Left lobe of liver (tissue), 2 donors: ENCODE measurements around the gene BCAS3. TPM values are rescaled to one million over a fixed set of nuclear protein-coding genes. Genes with fewer than 3 reads are reported as not detected.

ENCODE experiments used
- ATAC-seq: fragments of 200-7000 bp; cut with Tn5 transposase; one replicate; pipeline ENCODE4 v1.9.1; 2020; ENCODE audit warnings: mild to moderate bottlenecking, moderate library complexity
- DNase-seq: peaks from one replicate; pipeline ENCODE4 v3.0.0-alpha.2; 2020; ENCODE audit warnings: low spot score
- total RNA-seq: library from RNA; stranded (reverse); gene quantifications from one replicate; pipeline ENCODE4 v1.2.1, GENCODE V29; 2021
- donor health status: DM: no; HTN: no; CAD: no; lungs with moderate emphysema.
- donor health status: DM: no; HTN: yes; CAD: no.

Gene BCAS3
- total RNA-seq, 1 donor from 2014 or later, result 20.9 TPM

DNA sequence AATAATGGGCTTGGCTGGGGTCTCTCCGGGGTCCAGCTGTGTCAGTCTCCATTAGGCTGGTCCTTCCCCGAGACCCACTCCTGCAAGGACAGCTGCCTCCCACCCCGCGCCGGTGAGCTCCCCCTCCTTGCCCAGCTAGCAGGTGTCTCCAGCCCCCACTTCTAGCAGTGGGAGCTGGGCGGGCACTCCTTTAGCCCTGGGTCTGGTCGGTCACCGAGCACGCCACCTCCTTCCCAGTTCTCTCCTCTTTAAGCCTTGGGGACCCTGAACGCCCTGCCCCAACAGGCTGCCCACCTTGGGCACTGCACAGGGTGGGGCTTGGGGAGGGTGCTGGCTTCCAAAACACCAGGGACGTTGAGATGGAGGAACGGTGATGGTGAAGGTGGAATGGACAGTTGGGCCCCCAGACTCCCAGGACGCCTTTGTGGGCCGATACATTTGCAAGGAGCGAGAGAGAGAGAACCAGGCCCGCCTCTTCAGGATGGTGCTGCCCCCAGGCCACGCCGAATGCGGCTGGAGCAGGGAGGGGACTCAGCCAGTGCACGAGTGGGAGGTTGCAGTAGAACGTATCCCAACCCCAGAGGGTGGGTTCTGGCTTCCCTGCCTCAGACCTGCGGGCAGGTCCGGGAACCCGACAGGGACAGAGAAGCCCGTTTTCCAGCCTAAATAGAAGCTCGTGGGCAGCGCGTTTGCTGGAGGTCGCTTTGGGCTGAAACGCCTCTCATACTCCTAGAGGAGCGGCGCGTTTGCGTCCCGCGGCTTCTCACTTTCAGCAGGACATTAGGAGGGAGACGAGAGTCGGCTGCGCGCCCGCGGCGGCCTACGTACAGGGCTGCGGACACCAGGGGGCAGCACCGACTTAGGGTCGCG is 732.7 kb downstream of the BCAS3 start:
- ATAC-seq (peak; percentile 66), DNase-seq (peak; percentile 75)

GRCh38 chr17:61411011-61411260 is 733.3 kb downstream of the BCAS3 start:
- no peak for ATAC-seq
- DNase-seq, result no peak

DNA sequence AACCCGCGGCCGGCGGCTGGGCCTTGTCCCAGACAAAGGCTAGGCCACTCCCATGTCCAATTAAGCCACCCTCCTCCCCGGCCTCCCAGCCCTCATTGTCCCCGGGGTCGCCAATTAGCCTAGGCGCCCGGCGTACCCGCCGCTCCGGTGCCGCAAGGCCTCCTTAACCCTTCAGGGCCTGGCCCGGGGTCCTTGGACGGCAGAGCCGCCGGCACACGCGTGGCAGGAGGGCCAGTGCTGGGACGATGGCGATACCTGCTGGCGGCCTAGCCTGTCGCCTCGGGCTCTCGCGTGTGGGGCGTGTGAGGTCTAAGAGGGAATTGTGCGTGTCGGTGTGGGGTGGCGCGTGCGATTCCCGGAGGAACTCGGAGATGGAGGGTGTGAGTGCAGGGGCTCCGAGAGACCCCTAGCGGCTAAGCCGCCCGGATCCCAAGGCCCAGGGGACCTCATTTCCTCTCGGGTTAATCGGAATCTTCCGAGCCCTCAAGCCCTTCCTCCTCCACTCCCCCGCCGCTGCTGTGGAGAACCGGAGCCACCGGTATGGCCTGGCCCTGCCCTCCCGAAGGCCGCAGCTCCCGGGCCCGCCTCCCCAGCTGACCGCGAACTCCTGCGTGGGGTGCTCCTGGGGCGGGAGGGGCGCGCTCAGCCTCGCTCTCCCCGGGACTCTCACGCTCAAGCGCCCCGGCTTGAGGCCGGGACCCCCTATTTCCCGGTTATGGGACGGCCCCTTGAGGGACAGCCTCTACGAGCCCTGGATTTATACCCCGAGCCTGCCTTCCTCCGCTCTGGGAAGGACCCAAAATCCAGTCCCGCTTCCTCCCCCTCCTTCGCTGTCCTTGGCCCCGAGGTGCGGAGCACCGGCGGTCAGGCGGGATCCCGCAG is 733.9 kb downstream of the BCAS3 start:
- peak; percentile 39 for ATAC-seq
- peak; percentile 66 for DNase-seq

DNA sequence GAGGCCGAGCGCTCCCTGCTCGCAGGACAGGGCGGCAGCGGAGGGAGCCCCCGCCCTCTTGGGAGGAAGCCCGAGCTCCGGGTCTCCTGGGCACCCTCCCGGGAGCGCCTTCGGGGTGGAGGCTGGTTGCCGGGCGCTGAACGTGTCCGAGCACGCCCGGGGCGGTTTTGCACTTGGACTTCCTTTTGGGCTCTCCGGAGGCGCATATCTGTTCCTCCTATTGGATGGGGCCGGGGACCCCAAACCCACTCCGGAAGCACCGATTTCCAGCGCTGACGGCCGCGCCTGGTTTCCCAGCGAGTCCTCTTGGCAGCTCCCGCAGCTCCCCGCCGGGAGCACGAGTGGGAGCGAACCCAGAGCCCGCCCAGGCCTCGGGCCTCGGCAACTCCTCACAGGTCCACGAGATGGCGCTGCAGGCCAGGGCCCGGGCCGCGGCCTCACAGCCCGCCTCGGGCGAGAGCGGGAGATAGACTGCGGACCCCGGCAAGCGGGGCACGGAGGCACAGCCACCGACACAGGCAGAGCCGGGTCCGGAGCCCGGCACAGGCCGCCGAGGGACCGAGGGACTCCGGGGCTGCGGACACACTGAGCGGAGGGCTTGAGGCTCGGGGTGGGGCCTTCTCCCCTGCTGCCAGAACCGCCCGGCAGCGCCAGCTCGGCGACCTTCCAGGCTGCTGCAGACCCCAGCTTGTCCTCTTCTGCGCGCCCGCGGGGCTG is 734.6 kb downstream of the BCAS3 start:
- DNase-seq (peak; percentile 84), ATAC-seq (peak; percentile 79)

DNA sequence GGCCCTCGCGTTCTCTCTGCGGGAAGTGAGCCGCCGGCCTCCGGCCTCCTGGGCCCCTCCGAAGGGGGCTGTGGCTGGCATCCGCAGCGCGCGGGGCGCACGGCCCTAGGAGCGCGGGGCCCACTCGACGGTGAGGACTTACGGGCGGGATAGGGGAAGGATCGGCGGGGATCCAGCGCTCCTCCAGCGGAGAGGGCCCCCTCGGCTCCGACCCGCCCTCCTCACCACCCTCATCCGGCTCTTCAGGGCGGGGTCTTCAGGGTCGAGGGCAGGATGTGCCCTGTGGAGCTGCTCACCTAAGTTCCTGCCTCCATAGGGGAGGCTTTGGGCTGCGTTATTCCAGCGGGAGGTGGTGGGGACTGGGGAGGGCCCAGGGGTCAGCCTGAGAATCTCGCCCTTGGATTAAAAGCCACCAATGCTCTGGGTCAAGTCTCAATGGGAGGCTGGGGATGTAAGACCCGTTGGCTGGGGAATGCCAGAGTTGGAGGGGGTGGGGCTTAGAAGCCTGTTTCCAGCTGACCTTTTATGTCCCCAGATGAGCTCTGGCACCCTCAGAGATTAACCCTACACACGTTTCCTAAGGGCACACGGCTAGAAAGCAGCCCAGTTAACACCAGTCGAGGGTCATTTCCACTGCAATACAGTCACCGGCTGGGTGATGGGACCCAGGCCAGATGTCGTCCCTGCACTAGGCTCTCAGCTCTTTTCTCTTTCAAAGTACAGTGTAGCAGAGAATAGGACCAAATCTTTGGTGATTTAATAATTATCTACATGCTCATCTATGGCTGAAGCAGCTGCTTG is 735.4 kb downstream of the BCAS3 start:
- ATAC-seq, result no peak
- DNase-seq, result peak; percentile 44

GRCh38 chr17:61413661-61414126 is 736.0 kb downstream of the BCAS3 start:
- DNase-seq (no peak), ATAC-seq (no peak)

DNA sequence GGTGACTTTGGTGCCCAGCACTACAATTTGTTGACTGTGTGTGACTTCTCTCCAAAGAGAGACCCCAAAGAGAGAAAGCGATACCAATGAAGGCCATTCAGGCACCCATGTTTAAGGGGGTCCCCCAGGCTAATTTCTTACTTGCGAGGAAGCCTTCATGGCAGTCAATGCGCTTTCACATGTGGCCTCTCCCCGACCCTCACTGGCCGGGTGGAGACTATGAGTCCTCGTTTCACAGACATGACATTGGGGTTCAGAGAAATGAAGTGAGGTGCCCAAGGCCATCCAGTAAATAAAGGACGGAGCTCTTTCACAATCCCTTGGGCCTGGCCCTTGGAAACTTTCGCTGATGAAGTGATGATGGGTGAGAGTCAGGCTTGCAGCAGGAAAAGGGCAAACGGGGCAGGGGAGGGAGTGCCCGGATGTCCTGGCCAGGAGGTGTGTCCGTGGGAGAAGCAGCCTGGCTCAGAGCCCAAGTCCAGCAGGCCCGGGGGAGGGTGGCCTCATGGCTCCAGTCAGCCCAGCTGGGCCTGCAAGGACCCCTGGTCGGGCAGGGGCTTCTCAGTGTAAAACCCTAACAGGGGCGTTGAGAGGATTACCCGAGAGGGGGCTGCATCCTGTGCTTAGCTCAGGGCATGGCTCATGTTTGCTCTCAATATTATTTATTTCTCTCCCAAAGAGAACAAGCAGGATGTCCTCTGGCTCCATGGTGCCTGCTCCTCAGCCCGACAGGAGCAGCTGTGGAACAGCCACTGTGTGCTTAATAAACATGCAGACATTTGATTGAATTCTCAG is 736.7 kb downstream of the BCAS3 start:
- DNase-seq (peak; percentile 45), ATAC-seq (no peak)

DNA sequence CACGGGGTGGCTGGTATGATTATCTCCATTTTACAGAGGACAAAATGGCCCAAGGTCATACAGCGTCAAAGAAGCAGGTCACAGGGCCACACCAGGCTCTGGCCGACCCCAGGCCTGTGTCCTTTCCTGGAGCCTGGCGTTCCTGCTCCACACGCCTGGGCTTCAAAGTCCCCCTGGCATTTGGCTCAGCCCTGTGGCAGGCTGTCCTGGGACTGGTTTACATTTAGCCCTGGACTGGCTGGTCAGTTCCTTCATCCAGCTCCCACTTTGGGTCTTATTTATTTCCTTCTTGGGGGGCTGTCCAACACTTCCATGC is 737.2 kb downstream of the BCAS3 start:
- ATAC-seq, result no peak
- DNase-seq, result no peak

DNA sequence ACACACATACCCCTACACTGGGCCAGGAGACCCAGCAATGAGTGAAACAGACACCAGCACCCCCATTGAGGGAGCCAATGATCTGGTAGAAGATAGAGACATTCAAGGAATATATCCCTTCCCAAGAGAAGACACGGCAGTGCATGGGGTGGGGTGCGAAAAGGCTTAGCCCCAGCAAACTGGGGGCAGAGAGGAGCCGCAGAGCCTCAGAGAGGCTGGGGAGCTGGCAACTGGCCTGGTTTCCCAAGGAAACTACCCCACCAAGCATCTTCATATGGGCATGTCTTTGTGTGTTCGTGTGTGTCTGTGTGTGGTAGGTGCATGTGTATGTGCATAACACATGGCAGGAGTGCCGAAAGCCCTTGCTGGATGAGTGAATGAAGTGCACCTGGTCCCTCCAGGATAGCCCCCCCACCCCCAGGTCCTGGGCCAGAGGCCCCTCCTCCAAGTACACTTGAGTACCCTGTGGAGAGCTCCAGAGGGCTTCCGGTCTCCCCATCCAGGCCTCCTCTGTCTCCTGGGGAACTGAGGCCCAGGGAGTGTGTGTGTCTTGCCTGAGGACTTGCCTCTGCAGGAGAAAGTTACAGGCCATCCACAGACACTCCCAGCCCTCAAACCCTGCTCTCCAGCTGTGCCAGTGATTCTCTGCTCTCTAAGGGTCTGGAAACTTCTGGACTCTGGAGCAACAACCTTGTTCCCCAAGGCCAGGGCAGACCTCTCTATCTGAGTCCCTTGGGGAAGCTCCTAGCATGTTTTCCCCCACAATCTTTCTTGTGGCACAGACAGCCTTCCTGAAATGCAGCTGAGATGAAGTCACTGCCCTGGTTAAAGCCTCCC is 737.9 kb downstream of the BCAS3 start:
- ATAC-seq (no peak), DNase-seq (no peak)

DNA sequence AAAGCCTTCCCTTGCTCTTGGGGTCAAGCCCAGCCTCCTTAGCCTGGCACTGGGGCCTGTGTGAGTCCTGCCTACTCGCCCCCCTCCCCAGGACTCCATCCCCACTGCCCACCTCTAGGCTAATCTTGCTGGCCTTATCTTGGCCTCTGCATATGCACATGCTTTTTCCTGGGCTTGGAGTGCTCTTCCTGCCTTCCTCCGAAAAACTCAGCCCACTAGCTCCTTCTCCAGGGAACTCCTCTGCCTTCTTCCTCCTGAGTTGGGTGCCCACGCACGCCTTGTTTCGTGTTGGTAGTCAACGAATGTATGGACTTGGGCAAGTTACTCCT is 738.5 kb downstream of the BCAS3 start:
- ATAC-seq (no peak), DNase-seq (no peak)

- DNase-seq (peak; percentile 80), ATAC-seq (peak; percentile 77)
Observed at GRCh38 chr17:61416540-61417363, 739.1 kb downstream of the BCAS3 start.

DNA sequence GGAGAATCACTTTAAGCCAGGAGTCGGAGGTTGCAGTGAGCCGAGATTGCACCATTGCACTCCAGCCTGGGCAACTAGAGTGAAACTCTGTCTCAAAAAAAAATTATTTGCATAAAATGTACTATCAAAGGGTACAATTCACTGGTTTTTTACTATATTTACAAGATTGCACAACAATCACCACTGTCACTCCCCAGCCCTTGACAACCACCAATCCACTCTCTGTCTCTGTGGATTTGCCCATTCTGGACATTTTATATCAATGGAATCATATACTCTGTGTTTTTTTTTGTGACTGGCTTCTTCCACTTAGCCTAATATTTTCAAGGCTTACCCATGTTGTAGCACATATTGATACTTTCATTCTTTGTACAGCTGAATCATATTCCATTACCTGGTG is 740.8 kb downstream of the BCAS3 start:
- DNase-seq (no peak), ATAC-seq (no peak)

DNA sequence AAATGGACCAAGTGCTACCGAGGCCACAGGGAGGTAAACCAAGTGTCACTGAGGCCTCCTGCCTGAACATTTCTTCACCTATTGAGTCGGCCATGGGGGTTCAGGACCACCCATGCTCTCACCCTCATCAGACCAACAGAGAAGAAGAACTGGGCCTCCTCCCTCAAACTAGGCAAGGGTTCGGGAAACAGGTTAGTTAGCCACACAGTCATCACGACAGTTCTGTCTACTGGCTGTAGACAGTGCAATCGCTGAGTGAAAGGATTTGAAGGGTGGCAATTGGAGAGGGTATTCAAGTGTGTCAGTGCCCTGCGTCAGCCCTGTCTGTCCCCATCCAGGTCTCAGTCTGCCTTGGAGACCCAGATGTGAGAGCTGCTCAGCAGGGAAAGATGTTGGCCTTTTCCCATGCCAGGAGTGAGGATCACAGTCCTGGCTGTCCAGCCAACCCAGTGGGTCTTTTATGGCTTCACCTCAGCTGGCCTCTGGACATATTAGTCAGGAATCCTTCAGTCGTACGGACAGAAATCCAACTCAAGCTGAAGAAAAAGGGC is 741.9 kb downstream of the BCAS3 start:
- no peak for ATAC-seq
- DNase-seq, result no peak

GRCh38 chr17:61420052-61420451 is 742.4 kb downstream of the BCAS3 start:
- DNase-seq, result no peak

DNA sequence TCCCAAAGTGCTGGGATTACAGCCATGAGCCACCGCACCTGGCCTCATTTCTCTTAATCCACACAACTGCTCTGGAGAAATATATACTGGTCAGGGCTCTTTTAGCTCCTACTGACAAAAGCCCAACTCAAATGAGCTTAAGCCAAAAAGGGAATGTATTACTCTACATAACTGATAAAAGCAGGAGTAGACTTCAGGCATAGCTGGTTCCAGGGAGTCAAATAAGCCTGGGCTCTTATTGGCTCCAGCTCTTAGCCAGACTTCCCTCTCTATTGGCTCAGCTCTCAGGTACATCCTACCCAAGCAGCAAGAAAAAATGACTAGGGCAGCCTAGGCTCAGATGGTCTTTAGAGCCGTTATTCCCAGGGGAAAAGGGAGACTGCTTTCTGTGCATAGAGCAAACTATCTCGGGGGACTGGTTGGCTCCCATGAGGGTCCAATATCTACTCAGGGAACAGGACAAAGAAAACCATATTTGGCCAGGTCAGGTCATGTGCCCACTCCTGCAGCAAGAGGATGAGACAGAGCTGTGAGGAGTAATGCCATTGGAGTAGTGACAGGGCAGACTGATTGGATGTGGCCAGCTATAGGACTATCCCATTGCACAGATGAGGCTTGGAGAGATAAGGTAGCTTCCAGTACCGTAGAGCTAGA is 743.2 kb downstream of the BCAS3 start:
- DNase-seq (no peak), ATAC-seq (no peak)

More at GRCh38 chr17:61420052-61420451, 742.4 kb downstream of the BCAS3 start:
- ATAC-seq, result no peak

DNA sequence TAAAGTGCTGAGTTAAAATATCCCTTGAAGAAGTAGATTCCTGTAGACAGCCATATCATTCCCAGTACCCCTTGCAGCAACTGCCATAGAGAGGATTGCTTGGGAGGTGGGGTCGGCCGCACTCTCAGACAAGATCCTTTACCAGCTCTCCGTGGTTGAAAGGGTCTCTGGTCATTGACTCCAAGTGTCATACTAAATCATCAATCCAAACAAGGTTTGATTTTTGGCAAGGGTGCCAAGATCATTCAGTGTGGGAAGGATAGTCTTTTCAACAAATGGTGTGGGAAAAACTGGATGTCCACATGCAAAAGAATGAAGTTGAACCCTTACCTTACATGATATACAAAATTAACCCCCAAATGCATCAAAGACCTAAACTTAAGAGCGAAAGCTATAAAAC is 743.8 kb downstream of the BCAS3 start:
- DNase-seq (no peak), ATAC-seq (no peak)

DNA sequence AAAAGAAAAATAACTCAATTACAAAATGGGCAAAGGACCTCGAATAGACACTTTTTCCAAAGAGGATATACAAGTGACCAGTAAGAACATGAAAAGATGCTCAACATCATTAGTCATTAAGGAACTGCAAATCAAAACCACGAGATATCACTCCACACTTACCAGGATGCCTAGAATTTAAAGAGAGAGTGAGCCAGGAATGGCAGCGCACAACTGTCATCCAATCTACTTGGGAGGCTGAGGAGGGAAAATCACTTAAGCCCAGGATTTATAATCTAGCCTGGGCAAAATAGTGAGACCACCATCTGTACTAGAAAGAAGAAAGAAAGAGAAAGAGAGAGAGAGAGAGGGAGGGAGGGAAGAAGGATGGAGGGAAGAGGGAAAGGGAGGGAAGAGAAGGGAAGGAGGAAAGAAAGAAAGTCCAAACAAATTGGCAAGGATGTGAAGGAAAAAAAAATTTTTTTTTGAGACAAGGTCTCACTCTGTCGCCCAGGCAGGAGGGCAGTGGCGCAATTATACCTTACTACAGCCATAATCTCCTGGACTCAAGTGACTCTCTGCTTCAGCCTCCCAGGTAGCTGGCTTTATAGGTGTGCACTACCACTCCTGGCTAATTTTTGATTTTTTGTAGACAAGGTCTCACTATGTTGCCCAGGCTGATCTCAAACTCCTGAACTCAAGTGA is 744.6 kb downstream of the BCAS3 start:
- ATAC-seq (no peak), DNase-seq (no peak)
